ENCODE data around the gene SLC24A3.

GRCh38 chr20:19396460-19397081 is 184.1 kb downstream of the SLC24A3 start:
- TF ChIP-seq, protein P1, sequence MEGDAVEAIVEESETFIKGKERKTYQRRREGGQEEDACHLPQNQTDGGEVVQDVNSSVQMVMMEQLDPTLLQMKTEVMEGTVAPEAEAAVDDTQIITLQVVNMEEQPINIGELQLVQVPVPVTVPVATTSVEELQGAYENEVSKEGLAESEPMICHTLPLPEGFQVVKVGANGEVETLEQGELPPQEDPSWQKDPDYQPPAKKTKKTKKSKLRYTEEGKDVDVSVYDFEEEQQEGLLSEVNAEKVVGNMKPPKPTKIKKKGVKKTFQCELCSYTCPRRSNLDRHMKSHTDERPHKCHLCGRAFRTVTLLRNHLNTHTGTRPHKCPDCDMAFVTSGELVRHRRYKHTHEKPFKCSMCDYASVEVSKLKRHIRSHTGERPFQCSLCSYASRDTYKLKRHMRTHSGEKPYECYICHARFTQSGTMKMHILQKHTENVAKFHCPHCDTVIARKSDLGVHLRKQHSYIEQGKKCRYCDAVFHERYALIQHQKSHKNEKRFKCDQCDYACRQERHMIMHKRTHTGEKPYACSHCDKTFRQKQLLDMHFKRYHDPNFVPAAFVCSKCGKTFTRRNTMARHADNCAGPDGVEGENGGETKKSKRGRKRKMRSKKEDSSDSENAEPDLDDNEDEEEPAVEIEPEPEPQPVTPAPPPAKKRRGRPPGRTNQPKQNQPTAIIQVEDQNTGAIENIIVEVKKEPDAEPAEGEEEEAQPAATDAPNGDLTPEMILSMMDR (IDR thresholded peaks at IDR 0.05) = no peak
- no peak for TF ChIP-seq EZH2 (IDR thresholded peaks at IDR 0.05)
- TF ChIP-seq EZH2phosphoT487 (IDR thresholded peaks at IDR 0.05) = no peak
